SK-N-SH (cell line): ENCODE measurements around the gene HLF.

Source experiments
- CHD2 ChIP-seq: fragments of 150-350 bp; IDR thresholded peaks from 2 replicates; pipeline ENCODE4 v1.6.1; 2018; ENCODE audit warnings: low read length; ENCODE audit not compliant: partially characterized antibody
- EP300 ChIP-seq, 2 experiments: IDR thresholded peaks; 2 replicates each; pipeline versions ENCODE4 v1.4.0 to v1.6.1; 2012; ENCODE audit warnings: borderline replicate concordance in 1 of 2, low read depth in 1 of 2, low read length in 1 of 2
- GABPA ChIP-seq: IDR thresholded peaks from 2 replicates; pipeline ENCODE4 v1.4.0; 2012; ENCODE audit warnings: low read depth, mild to moderate bottlenecking
- GATA2 ChIP-seq: sonication (generic); formaldehyde crosslinking; IDR thresholded peaks from 2 replicates; pipeline ENCODE4 v1.5.0; 2020; ENCODE audit warnings: mild to moderate bottlenecking, missing genetic modification reagents
- POLR2AphosphoS5 ChIP-seq: IDR thresholded peaks from 2 replicates; pipeline ENCODE4 v1.6.1; 2012; ENCODE audit warnings: low read depth, low read length
- RAD21 ChIP-seq: IDR thresholded peaks from 2 replicates; pipeline ENCODE4 v1.6.1; 2012; ENCODE audit warnings: mild to moderate bottlenecking, low read length
- TAF1 ChIP-seq: IDR thresholded peaks from 2 replicates; pipeline ENCODE4 v1.6.1; 2012; ENCODE audit warnings: low read depth, mild to moderate bottlenecking, low read length, moderate library complexity, borderline replicate concordance
- TCF12 ChIP-seq: IDR thresholded peaks from 2 replicates; pipeline ENCODE4 v1.4.0; 2012
- YY1 ChIP-seq: IDR thresholded peaks from 2 replicates; pipeline ENCODE4 v1.4.0; 2012; ENCODE audit warnings: low read depth, mild to moderate bottlenecking
- TF ChIP-seq, protein P1 (sequence below): fragments of 200-600 bp; sonication (generic); IDR thresholded peaks from 2 replicates; pipeline ENCODE4 v1.6.1; 2017; ENCODE audit warnings: antibody characterized with exemption, mild to moderate bottlenecking, moderate library complexity

DNA sequence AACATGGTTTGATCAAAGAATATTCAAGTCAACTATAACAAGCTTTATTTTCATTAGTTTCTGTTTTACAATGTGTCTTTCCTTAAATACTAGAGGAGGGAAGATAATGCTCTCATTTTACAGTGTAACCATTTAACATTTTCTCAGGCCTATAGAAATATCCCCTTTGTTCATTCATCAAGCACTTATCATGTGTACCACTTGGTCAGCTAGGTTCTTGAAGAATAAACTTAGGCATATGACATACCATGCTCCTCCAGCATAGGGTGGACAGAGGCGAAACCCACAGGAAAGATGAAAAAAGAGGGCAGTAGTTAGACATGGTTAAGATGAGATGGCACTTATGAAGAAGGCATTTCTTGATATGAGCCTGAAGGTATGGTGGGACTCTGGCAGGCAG, 34.0 kb upstream of the HLF start:
- TF ChIP-seq RAD21 (no peak), GABPA (no peak), TAF1 (no peak), GATA2 (no peak), CHD2 (no peak), YY1 (no peak), TCF12 (no peak), EP300 (IDR thresholded peaks at IDR 0.05; ENCODE audit: borderline replicate concordance in 1 of 2, low read depth in 1 of 2, low read length in 1 of 2) (no peak), POLR2AphosphoS5 (no peak)
- TF ChIP-seq, protein P1, sequence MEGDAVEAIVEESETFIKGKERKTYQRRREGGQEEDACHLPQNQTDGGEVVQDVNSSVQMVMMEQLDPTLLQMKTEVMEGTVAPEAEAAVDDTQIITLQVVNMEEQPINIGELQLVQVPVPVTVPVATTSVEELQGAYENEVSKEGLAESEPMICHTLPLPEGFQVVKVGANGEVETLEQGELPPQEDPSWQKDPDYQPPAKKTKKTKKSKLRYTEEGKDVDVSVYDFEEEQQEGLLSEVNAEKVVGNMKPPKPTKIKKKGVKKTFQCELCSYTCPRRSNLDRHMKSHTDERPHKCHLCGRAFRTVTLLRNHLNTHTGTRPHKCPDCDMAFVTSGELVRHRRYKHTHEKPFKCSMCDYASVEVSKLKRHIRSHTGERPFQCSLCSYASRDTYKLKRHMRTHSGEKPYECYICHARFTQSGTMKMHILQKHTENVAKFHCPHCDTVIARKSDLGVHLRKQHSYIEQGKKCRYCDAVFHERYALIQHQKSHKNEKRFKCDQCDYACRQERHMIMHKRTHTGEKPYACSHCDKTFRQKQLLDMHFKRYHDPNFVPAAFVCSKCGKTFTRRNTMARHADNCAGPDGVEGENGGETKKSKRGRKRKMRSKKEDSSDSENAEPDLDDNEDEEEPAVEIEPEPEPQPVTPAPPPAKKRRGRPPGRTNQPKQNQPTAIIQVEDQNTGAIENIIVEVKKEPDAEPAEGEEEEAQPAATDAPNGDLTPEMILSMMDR, result no peak
